ENCODE measurements around the gene PEX11A.

The PEX11A gene

DNA sequence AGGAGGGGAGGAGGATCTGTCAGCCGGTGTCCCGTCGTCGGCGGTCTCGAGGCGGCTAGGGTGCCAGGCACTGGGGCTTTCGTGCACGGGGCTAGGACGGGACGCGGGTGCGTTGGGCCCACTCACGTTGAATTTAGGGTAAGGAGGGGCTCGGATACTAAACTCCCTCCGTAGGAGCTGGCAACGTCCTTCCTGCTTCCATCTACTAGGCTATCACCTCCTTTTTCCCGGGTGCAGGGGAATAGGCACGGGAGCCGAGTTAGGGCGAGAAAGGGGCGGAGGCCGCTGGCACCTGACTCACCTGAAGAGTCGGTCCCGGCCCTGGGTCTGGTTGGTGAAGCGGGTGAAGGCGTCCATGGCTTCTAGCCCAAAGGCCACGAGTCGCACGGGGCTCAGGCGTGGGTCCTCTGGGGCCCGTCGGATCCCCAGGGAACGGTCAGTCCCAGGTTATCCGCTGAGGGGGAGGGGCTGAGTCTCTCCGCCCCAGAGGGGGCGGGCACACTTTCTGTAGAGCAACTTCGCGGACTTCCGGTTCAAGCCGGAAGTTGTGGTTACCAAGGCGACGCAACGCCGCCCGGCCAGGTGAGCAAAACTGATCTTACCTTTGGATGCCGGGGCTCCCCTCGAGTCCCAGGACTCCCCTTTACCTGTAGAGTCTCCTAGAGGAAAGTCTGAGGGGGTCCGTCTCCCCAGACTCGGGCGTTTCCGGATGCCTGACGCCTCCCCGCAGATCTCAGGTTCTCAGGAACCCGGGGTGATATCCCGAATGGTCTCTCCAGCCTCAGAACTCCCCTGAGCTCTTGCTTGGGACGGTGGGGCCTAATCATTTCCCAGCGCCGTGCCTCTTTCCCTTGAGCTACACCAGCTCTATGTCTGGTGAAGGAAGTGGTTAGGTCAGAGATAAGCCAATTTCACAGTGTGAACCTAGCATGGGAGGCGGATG is at the start of gene PEX11A, which contains the start of gene WDR93:
Gene PEX11A, minus strand, starts transcription at position 479 of the 943 bp plus-strand sequence. Its CDS starts 122 bp downstream, at position 357.
Gene WDR93, plus strand, starts transcription at position 536 of the 943 bp plus-strand sequence. CDS start 10,936 bp downstream, outside the sequence.
- peak; percentile 89 for DNase-seq
- TF ChIP-seq, protein P1, sequence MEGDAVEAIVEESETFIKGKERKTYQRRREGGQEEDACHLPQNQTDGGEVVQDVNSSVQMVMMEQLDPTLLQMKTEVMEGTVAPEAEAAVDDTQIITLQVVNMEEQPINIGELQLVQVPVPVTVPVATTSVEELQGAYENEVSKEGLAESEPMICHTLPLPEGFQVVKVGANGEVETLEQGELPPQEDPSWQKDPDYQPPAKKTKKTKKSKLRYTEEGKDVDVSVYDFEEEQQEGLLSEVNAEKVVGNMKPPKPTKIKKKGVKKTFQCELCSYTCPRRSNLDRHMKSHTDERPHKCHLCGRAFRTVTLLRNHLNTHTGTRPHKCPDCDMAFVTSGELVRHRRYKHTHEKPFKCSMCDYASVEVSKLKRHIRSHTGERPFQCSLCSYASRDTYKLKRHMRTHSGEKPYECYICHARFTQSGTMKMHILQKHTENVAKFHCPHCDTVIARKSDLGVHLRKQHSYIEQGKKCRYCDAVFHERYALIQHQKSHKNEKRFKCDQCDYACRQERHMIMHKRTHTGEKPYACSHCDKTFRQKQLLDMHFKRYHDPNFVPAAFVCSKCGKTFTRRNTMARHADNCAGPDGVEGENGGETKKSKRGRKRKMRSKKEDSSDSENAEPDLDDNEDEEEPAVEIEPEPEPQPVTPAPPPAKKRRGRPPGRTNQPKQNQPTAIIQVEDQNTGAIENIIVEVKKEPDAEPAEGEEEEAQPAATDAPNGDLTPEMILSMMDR (IDR thresholded peaks at IDR 0.05; ENCODE audit: low read depth, low read length) = no peak
- Histone ChIP-seq H3K27ac (peak within 1 kb of the TSS; percentile 45), H3K36me3 (peaks cover 4% of the 10 kb centered on the region), H3K9me3 (ENCODE audit: severe bottlenecking) (no peaks in the 10 kb centered on the region), H3K4me3 (ENCODE audit: low read depth, low read length) (peak within 1 kb of the TSS; percentile 99), H3K27me3 (ENCODE audit: insufficient read depth, low read depth, severe bottlenecking) (no peaks in the 10 kb centered on the region)

DNA sequence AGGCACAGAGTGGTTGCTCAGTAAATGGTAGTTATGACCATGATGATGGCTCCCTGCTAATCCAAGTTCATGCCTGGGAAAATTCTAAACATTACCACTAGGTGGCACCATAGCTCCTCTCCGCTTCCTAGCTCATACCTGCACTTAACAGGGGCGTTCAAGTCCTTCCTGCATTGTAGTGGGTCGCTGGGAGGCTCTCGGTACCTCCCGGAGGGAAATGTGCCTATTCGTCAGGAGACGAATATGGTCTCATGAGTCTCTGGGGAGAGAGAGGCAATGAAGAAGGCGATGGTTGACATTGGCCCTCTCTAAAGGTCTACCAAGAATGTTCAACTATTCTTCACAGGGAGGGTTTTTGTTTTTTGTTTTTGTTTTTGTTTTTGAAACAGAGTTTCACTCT is 49.6 kb upstream of the PEX11A start:
- Histone ChIP-seq H3K27me3 (ENCODE audit: insufficient read depth, low read depth, severe bottlenecking) (no peaks in the 10 kb centered on the region), H3K4me3 (ENCODE audit: low read depth, low read length) (no peak overlapping the region), H3K27ac (no peak overlapping the region), H3K36me3 (no peaks in the 10 kb centered on the region), H3K9me3 (ENCODE audit: severe bottlenecking) (no peaks in the 10 kb centered on the region)
- TF ChIP-seq, protein P1 (IDR thresholded peaks at IDR 0.05; ENCODE audit: low read depth, low read length) = peak; percentile 76
- DNase-seq = peak; percentile 80

DNA sequence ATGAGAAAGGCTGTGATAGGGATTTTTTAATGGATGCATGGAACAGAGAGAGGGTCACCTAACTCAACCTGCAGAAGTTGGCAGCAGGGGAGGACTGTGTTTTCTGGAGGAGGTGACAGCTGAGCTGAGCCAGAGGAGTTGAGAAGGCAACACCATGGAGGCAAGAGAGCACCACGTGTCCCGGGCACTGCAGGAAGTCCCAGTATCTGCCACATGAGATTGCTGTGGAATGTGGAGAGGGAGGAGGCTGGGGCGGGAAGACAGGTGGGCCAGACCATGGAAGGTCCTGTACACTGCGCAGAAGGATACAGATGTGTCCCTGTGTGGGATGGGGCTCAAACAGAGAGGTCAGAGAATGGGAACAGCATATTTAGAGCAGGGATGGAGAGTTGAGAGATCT is 45.2 kb upstream of the PEX11A start:
- TF ChIP-seq, protein P1 (IDR thresholded peaks at IDR 0.05; ENCODE audit: low read depth, low read length) = no peak
- no peak overlapping the region for H3K4me3 ChIP-seq (ENCODE audit: low read depth, low read length)
- no peaks in the 10 kb centered on the region for H3K9me3 ChIP-seq (ENCODE audit: severe bottlenecking)
- H3K27ac ChIP-seq = no peak overlapping the region
- no peaks in the 10 kb centered on the region for H3K36me3 ChIP-seq
- no peaks in the 10 kb centered on the region for H3K27me3 ChIP-seq (ENCODE audit: insufficient read depth, low read depth, severe bottlenecking)
- no peak for DNase-seq

- TF ChIP-seq, protein P1 (IDR thresholded peaks at IDR 0.05; ENCODE audit: low read depth, low read length) = no peak
- Histone ChIP-seq H3K27ac (no peak overlapping the region), H3K4me3 (ENCODE audit: low read depth, low read length) (no peak overlapping the region), H3K27me3 (ENCODE audit: insufficient read depth, low read depth, severe bottlenecking) (no peaks in the 10 kb centered on the region), H3K36me3 (no peaks in the 10 kb centered on the region), H3K9me3 (ENCODE audit: severe bottlenecking) (no peaks in the 10 kb centered on the region)
- DNase-seq = no peak
Observed at GRCh38 chr15:89732451-89733172, 42.1 kb upstream of the PEX11A start.

- Histone ChIP-seq H3K27ac (no peak overlapping the region), H3K36me3 (no peaks in the 10 kb centered on the region), H3K4me3 (ENCODE audit: low read depth, low read length) (no peak overlapping the region), H3K27me3 (ENCODE audit: insufficient read depth, low read depth, severe bottlenecking) (no peaks in the 10 kb centered on the region), H3K9me3 (ENCODE audit: severe bottlenecking) (no peaks in the 10 kb centered on the region)
- TF ChIP-seq, protein P1 (IDR thresholded peaks at IDR 0.05; ENCODE audit: low read depth, low read length) = no peak
- DNase-seq = no peak
Observed at GRCh38 chr15:89731275-89731674, 40.7 kb upstream of the PEX11A start.
